Calu3 (cell line): Measurements from ENCODE around the gene SPAG16. TPM values are rescaled to one million over a fixed set of nuclear protein-coding genes. Genes with fewer than 3 reads are reported as not detected.
A peak's percentile ranks its signal among the peaks of the same experiment; 100 is the strongest.

Source experiments
- BruUV-seq: library from RNA; stranded (reverse); fragments of 400-500 nt; replicated peaks from 2 replicates; lab custom pipeline; 2021; lab: Mats Ljungman, UMichigan
- CTCF ChIA-PET: fragments of 300-600 bp; sonication (Branson Sonifier 250); formaldehyde crosslinking; loops from one replicate; lab custom pipeline; 2022; ENCODE audit warnings: antibody characterized with exemption; lab: Charles Lee
- DNase-seq: peaks from one replicate; pipeline ENCODE4 v3.0.0; 2022
- H3K27ac Mint-ChIP-seq: one replicate; pipeline ENCODE4 v1.8.0; 2022; ENCODE audit warnings: mixed read lengths; ENCODE audit not compliant: unreplicated experiment
- H3K27me3 Mint-ChIP-seq: one replicate; pipeline ENCODE4 v1.8.0; 2022; ENCODE audit warnings: mixed read lengths; ENCODE audit not compliant: unreplicated experiment
- H3K36me3 Mint-ChIP-seq: one replicate; pipeline ENCODE4 v1.8.0; 2022; ENCODE audit warnings: mild to moderate bottlenecking, moderate library complexity, mixed read lengths; ENCODE audit not compliant: insufficient read depth, unreplicated experiment
- H3K4me1 Mint-ChIP-seq: one replicate; pipeline ENCODE4 v1.8.0; 2022; ENCODE audit warnings: mild to moderate bottlenecking, low read depth, mixed read lengths; ENCODE audit not compliant: unreplicated experiment
- H3K4me3 Mint-ChIP-seq: one replicate; pipeline ENCODE4 v1.8.0; 2022; ENCODE audit warnings: mild to moderate bottlenecking, low read depth, moderate library complexity, mixed read lengths; ENCODE audit not compliant: unreplicated experiment
- H3K9me3 Mint-ChIP-seq: one replicate; pipeline ENCODE4 v1.8.0; 2022; ENCODE audit warnings: low read depth, mixed read lengths; ENCODE audit not compliant: unreplicated experiment
- CTCF ChIP-seq: fragments of 200-600 bp; IDR thresholded peaks from one replicate; pipeline ENCODE4 v1.8.0; 2022; ENCODE audit warnings: antibody characterized with exemption; ENCODE audit not compliant: unreplicated experiment
- intact Hi-C: fragments of 100-400 bp; cut with micrococcal nuclease; formaldehyde crosslinking; loops from one replicate; pipeline ENCODE4 v1.10.0; 2022; ENCODE audit not compliant: unreplicated experiment
- total RNA-seq: library from RNA; stranded (reverse); gene quantifications from 2 replicates; pipeline ENCODE4 v1.2.3, GENCODE V29; 2022

SPAG16 gene
- total RNA-seq, 1 experiment from 2014 or later, result 30.2 TPM

DNA sequence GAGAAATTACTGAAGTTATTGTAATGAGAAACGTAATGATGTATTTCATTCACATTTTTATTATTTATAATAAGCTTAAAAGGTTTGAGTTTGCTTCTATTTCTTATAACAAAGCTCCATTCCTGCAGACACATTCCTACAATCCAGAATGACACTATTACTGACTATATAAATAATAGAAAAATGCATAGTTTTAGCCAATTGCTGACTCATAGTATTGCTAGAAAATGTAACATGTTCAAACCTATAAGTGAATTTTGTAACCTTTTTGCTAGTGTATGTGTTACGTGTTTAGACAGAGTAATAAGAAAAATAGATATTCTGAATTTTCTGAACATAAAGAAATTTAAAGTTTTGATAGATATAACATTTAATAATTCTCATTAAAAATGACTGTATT, 1117.3 kb downstream of the SPAG16 start:
- H3K36me3 Mint-ChIP-seq, result no peaks in the 10 kb centered on the region
- intact Hi-C loops, result loop anchor here (10.0 kb wide), 1 partner anchor 1147 kb away; no protein-coding TSS in a partner anchor
- no peaks in the 10 kb centered on the region for H3K9me3 Mint-ChIP-seq
- H3K27ac Mint-ChIP-seq, result no peak overlapping the region
- TF ChIP-seq CTCF, result no peak
- BruUV-seq, result no TSS peak
- H3K4me3 Mint-ChIP-seq, result no peak overlapping the region
- CTCF ChIA-PET, result no interaction called here
- H3K4me1 Mint-ChIP-seq, result no peaks in the 10 kb centered on the region
- H3K27me3 Mint-ChIP-seq, result no peaks in the 10 kb centered on the region
- no peak for DNase-seq

- no TSS peak for BruUV-seq
- DNase-seq, result no peak
- no peaks in the 10 kb centered on the region for H3K36me3 Mint-ChIP-seq
- H3K27me3 Mint-ChIP-seq, result no peaks in the 10 kb centered on the region
- no peak overlapping the region for H3K4me3 Mint-ChIP-seq
- CTCF ChIA-PET, result no interaction called here
- no peaks in the 10 kb centered on the region for H3K9me3 Mint-ChIP-seq
- TF ChIP-seq CTCF, result no peak
- H3K4me1 Mint-ChIP-seq, result no peaks in the 10 kb centered on the region
- H3K27ac Mint-ChIP-seq, result no peak overlapping the region
- intact Hi-C loops, result loop anchor here (10.0 kb wide), 1 partner anchor 815 kb away; no protein-coding TSS in a partner anchor
Measured at GRCh38 chr2:214410128-214410775, 1126.0 kb downstream of the SPAG16 start.

DNA sequence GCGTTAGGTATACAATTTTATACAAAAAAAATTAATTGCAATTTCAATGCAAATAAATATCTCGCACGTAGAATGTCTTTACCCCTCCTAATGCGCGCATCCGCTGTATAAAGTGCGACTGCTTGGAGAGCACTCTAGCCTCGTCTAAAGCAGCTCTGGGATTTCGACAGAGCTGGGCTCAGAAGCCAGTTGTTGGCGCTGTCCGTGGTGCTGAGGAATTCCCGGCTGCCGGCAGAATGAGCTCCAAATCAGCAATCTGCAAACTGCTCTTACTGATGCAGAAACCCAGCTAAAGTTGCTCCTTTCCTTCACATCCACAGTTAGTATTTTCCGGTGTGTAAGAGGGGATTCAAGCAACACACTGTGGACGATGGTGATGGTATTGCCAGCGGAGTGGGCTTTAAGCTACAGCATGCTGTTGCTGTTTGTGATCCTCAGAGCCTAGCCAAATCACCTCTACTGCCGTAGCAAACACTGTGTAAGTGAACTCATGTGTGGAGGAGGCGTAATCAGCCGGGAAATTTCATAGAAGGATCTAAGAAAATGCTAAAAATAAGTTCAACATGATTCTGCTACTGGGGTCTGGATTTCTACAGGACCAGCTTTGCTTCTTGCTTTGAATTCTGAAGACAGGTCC, 1126.8 kb downstream of the SPAG16 start, which contains the start of gene VWC2L:
Gene VWC2L, plus strand, starts transcription at position 137 of the 637 bp plus-strand sequence. CDS start 3,140 bp downstream, outside the sequence.
- BruUV-seq, result no TSS peak
- CTCF ChIA-PET, result interaction anchor here (0.7 kb wide), 1 partner anchor 22 kb away, joined by 3 read pairs; no protein-coding TSS in a partner anchor
- Mint-ChIP-seq H3K27me3 (no peaks in the 10 kb centered on the region), H3K4me3 (no peak within 1 kb of the TSS), H3K4me1 (no peaks in the 10 kb centered on the region), H3K9me3 (no peaks in the 10 kb centered on the region), H3K27ac (no peak within 1 kb of the TSS), H3K36me3 (no peaks in the 10 kb centered on the region)
- peak; percentile 82 for DNase-seq
- intact Hi-C loops, result loop anchor here (10.0 kb wide), 1 partner anchor 816 kb away; no protein-coding TSS in a partner anchor
- TF ChIP-seq CTCF, result no peak

DNA sequence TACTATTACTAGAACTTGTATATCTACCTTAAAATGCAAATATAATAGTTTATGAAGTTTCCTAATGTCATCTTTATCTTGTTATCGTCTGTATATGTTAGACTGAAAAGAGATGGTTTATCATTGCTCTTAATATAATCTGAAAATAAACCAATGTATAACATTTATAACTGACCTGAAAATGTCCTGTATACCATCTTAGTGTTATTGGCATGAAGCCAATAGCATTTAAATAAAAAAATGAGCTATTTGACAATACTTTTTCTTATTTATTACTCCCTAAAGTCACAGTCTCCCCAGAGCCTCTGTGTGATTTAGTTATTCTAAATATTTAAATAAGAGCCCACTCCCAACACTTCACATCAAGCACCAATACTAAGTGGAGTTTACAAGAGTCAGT, 1128.4 kb downstream of the SPAG16 start:
- H3K27me3 Mint-ChIP-seq, result no peaks in the 10 kb centered on the region
- TF ChIP-seq CTCF, result no peak
- intact Hi-C loops, result loop anchor here (10.0 kb wide), 1 partner anchor 818 kb away; no protein-coding TSS in a partner anchor
- no peak overlapping the region for H3K4me3 Mint-ChIP-seq
- no peaks in the 10 kb centered on the region for H3K36me3 Mint-ChIP-seq
- H3K4me1 Mint-ChIP-seq, result no peaks in the 10 kb centered on the region
- no TSS peak for BruUV-seq
- no peaks in the 10 kb centered on the region for H3K9me3 Mint-ChIP-seq
- no peak overlapping the region for H3K27ac Mint-ChIP-seq
- DNase-seq, result no peak
- CTCF ChIA-PET, result no interaction called here
